C4-2B (cell line): ENCODE measurements around the gene TMEM200C.

Experiments used
- CTCF ChIP-seq: fragments of 450-650 bp; conservative IDR thresholded peaks from 2 replicates; pipeline ENCODE4 v1.5.1; 2017; ENCODE audit warnings: mild to moderate bottlenecking
- ZFX ChIP-seq: fragments of 450-650 bp; IDR thresholded peaks from 2 replicates; pipeline ENCODE4 v1.6.1; 2017

- TF ChIP-seq CTCF (no peak), ZFX (no peak)
Observed at GRCh38 chr18:5842653-5843052, 52.7 kb downstream of the TMEM200C start.
